Activated B cell treated with CpG ODN at 0.5 μM for 24 hours (primary cell): ENCODE results near the gene EEF2KMT. TPM values are rescaled to one million over a fixed set of nuclear protein-coding genes. Genes with fewer than 3 reads are reported as not detected.

Experiments
- ATAC-seq: fragments of 200-7000 bp; cut with Tn5 transposase; one replicate; pipeline ENCODE4 v1.10.0; 2021; ENCODE audit warnings: low read depth, mild to moderate bottlenecking, moderate library complexity
- CTCF ChIA-PET: fragments of 350-600 bp; sonication (Branson Sonifier 250); formaldehyde crosslinking; loops from one replicate; lab custom pipeline; 2021; ENCODE audit warnings: antibody characterized with exemption; lab: Charles Lee
- POLR2A ChIA-PET: fragments of 350-600 bp; sonication (Branson Sonifier 250); formaldehyde crosslinking; loops from one replicate; lab custom pipeline; 2021; ENCODE audit warnings: antibody characterized with exemption; lab: Charles Lee
- DNase-seq: peaks from one replicate; pipeline ENCODE4 v3.0.0; 2022
- H3K27ac Mint-ChIP-seq: one replicate; pipeline ENCODE4 v1.8.0; 2020; ENCODE audit warnings: mixed read lengths
- H3K27me3 Mint-ChIP-seq: one replicate; pipeline ENCODE4 v1.8.0; 2021; ENCODE audit warnings: mixed read lengths
- H3K36me3 Mint-ChIP-seq: one replicate; pipeline ENCODE4 v1.8.0; 2021; ENCODE audit warnings: low read depth, mixed read lengths
- H3K4me1 Mint-ChIP-seq: one replicate; pipeline ENCODE4 v1.8.0; 2021; ENCODE audit warnings: mixed read lengths
- H3K4me3 Mint-ChIP-seq: one replicate; pipeline ENCODE4 v1.8.0; 2020; ENCODE audit warnings: mild to moderate bottlenecking, mixed read lengths
- H3K9me3 Mint-ChIP-seq: one replicate; pipeline ENCODE4 v1.8.0; 2020; ENCODE audit warnings: mixed read lengths
- CTCF ChIP-seq: fragments of 200-600 bp; IDR thresholded peaks from one replicate; pipeline ENCODE4 v1.8.0; 2022; ENCODE audit warnings: antibody characterized with exemption, mild to moderate bottlenecking
- intact Hi-C: fragments of 100-400 bp; cut with micrococcal nuclease; formaldehyde crosslinking; loops from one replicate; pipeline ENCODE4 v1.15.1; 2024
- total RNA-seq: library from RNA; stranded (reverse); gene quantifications from 2 replicates; pipeline ENCODE4 v1.2.3, GENCODE V29; 2022

Gene EEF2KMT
- total RNA-seq, 1 donor from 2014 or later = 14.9 TPM

GRCh38 chr16:5044011-5044540, 53.5 kb downstream of the EEF2KMT start:
- DNase-seq (no peak), ATAC-seq (no peak)
- Mint-ChIP-seq H3K9me3 (no peaks in the 10 kb centered on the region), H3K36me3 (no peaks in the 10 kb centered on the region), H3K27me3 (peaks cover 11% of the 10 kb centered on the region), H3K4me3 (no peak overlapping the region), H3K27ac (no peak overlapping the region), H3K4me1 (no peaks in the 10 kb centered on the region)
- no peak for TF ChIP-seq CTCF
- intact Hi-C loops = no loop called here
- ChIA-PET POLR2A (no interaction called here), CTCF (no interaction called here)

DNA sequence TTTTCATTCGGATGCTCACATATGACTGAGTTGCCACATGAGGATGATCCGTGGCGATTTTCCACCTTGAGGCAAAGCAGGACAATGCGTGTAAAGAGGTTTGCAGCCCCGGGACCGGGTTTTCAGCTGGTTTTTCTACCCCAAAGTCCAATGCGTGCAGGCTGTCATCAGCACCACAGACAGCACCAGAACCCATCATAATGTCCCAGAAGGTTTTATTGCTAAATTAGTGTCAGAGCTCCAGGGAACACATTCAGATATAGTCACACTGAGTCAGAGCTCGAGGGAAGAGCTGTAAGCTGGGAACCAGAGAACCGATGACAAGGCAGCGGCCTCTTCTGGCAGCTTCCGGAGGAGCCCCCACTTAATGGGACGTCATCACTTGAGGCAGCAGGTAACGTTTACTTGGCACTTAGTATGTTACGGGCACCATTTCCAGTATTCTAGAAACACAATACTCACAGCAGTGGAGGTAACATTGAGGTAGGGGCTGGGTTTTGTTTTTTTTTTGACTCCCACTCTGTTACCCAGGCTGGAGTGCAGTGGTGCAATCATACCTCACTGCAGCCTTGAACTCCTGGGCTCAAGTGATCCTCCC, 54.9 kb downstream of the EEF2KMT start:
- Mint-ChIP-seq H3K9me3 (no peaks in the 10 kb centered on the region), H3K27me3 (peaks cover 9% of the 10 kb centered on the region), H3K4me1 (no peaks in the 10 kb centered on the region), H3K36me3 (no peaks in the 10 kb centered on the region), H3K4me3 (no peak overlapping the region), H3K27ac (no peak overlapping the region)
- ChIA-PET POLR2A (no interaction called here), CTCF (no interaction called here)
- intact Hi-C loops = no loop called here
- ATAC-seq (no peak), DNase-seq (no peak)
- TF ChIP-seq CTCF = no peak

DNA sequence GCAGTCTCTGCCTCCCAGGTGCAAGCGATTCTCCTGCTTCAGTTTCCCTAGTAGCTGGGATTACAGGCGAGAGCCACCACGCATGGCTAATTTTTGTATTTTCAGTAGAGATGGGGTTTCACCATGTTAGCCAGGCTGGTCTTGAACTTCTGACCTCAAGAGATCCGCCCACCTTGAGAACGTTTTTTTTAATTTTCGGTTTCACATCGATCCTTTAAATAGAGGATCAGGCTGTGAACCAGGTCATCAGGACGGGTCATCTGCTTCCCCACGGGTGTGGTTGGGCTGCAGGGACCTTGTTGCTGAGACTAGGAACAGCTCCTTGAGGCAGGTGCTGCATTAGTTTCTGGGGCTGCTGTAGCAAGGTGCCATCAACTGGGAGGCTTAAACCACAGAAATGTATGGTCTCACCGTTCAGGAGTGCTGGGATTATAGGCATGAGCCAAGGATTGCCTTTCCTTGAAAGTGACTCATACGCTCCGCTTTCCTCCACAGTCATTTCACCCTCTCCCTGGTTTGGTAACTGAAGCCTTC, 55.9 kb downstream of the EEF2KMT start:
- H3K9me3 Mint-ChIP-seq = no peaks in the 10 kb centered on the region
- intact Hi-C loops = no loop called here
- ChIA-PET POLR2A (no interaction called here), CTCF (no interaction called here)
- TF ChIP-seq CTCF = no peak
- H3K4me1 Mint-ChIP-seq = no peaks in the 10 kb centered on the region
- H3K27ac Mint-ChIP-seq = no peak overlapping the region
- peaks cover 4% of the 10 kb centered on the region for H3K27me3 Mint-ChIP-seq
- no peak for DNase-seq
- no peak for ATAC-seq
- no peak overlapping the region for H3K4me3 Mint-ChIP-seq
- no peaks in the 10 kb centered on the region for H3K36me3 Mint-ChIP-seq

DNA sequence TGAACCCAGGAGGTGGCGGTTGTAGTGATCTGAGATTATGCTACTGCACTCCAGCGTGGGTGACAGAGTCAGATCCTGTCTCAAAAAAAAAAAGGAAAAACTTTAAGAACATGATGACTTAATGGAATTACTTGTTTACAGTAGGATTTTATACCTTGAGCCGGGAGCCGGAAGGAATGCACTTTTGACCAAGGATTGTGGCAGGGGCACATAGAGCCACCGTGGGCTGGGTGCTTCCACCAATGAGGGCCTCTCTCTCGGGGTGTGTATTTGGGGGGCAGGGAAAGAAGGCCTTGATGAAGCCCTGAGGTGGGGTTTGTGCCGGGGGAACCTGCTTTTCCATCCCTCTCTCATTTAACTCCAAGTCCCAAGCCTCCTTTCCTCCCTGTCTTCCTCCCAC, 57.1 kb downstream of the EEF2KMT start:
- no peak overlapping the region for H3K27ac Mint-ChIP-seq
- ATAC-seq (no peak), DNase-seq (no peak)
- ChIA-PET POLR2A (no interaction called here), CTCF (interaction anchor here (0.9 kb wide), 1 partner anchor 44 kb away, joined by 4 read pairs; no protein-coding TSS in a partner anchor)
- no peak for TF ChIP-seq CTCF
- H3K4me3 Mint-ChIP-seq = no peak overlapping the region
- no peaks in the 10 kb centered on the region for H3K4me1 Mint-ChIP-seq
- no peaks in the 10 kb centered on the region for H3K9me3 Mint-ChIP-seq
- H3K27me3 Mint-ChIP-seq = peaks cover 2% of the 10 kb centered on the region
- intact Hi-C loops = no loop called here
- H3K36me3 Mint-ChIP-seq = no peaks in the 10 kb centered on the region

DNA sequence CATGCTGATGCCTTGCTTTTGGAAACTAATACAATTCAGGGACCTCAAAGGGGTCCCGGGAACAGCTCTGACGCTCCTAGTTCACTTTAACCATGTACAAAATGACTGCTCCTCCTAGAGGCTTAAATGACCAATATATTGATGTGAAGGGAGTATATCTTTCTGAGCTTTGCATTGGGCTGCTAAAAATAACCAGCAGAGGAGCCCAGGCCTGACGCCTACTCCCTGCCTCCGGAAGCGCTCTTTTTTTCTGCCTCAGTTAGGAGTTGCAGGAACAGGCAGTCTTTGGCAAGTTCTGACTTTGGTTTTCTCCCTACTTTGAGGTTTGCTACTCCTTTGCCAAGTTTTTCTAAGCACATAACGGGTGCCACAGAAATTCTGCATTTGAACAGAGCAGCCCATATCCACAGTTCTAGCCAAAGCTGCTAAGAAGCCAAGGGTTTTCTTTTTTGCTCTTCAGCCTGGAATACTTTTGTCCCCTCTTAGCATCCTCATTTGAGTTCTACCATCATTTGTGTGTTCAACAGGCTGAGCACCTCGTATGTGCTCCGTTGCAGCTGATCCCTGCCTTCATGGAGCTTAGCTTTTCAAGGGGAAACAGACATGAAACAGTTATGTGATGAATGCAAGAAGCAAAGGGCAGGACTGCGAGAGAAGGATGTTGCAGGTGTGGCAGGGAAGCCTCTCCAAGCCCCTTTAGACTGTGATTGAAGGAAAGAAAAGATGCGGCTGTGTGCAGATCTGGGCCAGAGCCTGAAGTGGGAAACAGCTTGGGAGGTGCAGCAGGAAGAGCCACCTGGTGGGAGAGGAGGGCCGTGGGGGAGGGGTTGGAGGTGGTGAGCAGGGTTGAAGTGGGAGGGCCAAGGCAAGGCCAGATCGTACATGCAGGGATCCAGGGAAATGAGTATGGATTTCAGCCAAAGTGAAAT, 61.1 kb downstream of the EEF2KMT start:
- no peaks in the 10 kb centered on the region for H3K9me3 Mint-ChIP-seq
- intact Hi-C loops = no loop called here
- peaks cover 2% of the 10 kb centered on the region for H3K27me3 Mint-ChIP-seq
- no peak for ATAC-seq
- ChIA-PET POLR2A (no interaction called here), CTCF (no interaction called here)
- H3K4me3 Mint-ChIP-seq = no peak overlapping the region
- peaks cover 2% of the 10 kb centered on the region for H3K36me3 Mint-ChIP-seq
- no peak for TF ChIP-seq CTCF
- H3K27ac Mint-ChIP-seq = no peak overlapping the region
- peaks cover 18% of the 10 kb centered on the region for H3K4me1 Mint-ChIP-seq
- DNase-seq = no peak
